ENCODE data around the gene C2orf76.

C2orf76 gene

DNA sequence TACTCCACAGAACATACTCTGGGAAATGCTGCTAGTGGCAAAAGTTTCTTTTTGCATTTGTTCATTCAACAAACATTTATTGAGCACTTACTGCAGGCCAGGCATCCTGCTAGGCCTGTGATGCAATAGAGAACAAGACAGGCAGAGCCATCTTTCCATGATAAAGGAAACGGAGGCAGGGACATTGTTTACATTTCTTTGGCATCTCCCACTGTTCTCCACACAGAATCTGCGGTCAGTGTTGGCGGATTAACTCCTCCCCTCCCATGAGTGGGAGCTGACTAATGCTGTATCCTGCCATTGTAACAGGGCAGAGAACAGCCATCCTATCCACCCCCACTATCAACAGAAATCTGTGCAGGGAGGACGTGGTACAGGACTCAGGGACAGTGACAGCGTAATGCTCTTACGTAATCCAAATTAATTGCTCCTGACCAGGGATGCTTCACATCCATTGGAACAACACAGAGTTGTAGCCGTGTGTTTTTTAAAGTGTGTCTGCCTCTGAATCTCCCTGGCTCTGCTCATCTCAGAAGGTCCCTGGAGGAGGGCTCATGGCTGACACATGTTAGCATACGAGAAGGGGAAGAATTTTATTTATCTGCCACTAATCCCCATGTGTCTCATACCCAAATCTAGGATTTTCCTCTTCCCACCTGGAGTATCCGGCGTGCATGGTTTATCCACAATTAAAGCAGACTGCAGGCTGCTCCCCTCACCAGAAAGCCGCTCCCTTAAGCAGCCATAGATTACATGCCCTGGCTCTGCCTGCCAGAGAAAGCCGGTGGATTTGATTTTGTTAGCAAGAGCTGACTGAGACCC, 110.7 kb downstream of the C2orf76 start:
- H3K9me3 ChIP-seq (ENCODE audit: insufficient read depth, low read depth, low read length), result no peaks in the 10 kb centered on the region
- H3F3A ChIP-seq (ENCODE audit: low read depth), result no peaks in the 10 kb centered on the region
- TF ChIP-seq, protein P1, sequence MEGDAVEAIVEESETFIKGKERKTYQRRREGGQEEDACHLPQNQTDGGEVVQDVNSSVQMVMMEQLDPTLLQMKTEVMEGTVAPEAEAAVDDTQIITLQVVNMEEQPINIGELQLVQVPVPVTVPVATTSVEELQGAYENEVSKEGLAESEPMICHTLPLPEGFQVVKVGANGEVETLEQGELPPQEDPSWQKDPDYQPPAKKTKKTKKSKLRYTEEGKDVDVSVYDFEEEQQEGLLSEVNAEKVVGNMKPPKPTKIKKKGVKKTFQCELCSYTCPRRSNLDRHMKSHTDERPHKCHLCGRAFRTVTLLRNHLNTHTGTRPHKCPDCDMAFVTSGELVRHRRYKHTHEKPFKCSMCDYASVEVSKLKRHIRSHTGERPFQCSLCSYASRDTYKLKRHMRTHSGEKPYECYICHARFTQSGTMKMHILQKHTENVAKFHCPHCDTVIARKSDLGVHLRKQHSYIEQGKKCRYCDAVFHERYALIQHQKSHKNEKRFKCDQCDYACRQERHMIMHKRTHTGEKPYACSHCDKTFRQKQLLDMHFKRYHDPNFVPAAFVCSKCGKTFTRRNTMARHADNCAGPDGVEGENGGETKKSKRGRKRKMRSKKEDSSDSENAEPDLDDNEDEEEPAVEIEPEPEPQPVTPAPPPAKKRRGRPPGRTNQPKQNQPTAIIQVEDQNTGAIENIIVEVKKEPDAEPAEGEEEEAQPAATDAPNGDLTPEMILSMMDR (conservative IDR thresholded peaks at IDR 0.05; ENCODE audit: low read length), result no peak
- no peak for TF ChIP-seq EZH2phosphoT487 (IDR thresholded peaks at IDR 0.05; ENCODE audit: borderline replicate concordance)
- no peaks in the 10 kb centered on the region for H3K9me2 ChIP-seq (replicated peaks; ENCODE audit: low read depth, low read length)
- no peak overlapping the region for H3K4me2 ChIP-seq (ENCODE audit: low read depth, low read length, poor library complexity, severe bottlenecking)
- no peaks in the 10 kb centered on the region for H3K4me1 ChIP-seq (ENCODE audit: insufficient read depth, low read length, poor library complexity, severe bottlenecking)
- H4K20me1 ChIP-seq (ENCODE audit: insufficient read depth, low read length, poor library complexity, severe bottlenecking), result no peaks in the 10 kb centered on the region
- no peaks in the 10 kb centered on the region for H3K79me2 ChIP-seq (ENCODE audit: insufficient read depth, low read length)
- no peaks in the 10 kb centered on the region for H3K36me3 ChIP-seq (ENCODE audit: insufficient read depth, low read length)
- no peak overlapping the region for H3K9ac ChIP-seq (ENCODE audit: low read depth, low read length, poor library complexity, severe bottlenecking)
- no peaks in the 10 kb centered on the region for H3K27me3 ChIP-seq (ENCODE audit: insufficient read depth, low read length, poor library complexity, severe bottlenecking)
- no peak overlapping the region for H2AFZ ChIP-seq (ENCODE audit: low read length)
- no peak overlapping the region for H3K4me3 ChIP-seq (ENCODE audit: low read length, poor library complexity, severe bottlenecking)

GRCh38 chr2:119254601-119255080, 112.0 kb downstream of the C2orf76 start:
- TF ChIP-seq, protein P1 (conservative IDR thresholded peaks at IDR 0.05; ENCODE audit: low read length), result no peak
- TF ChIP-seq EZH2phosphoT487 (IDR thresholded peaks at IDR 0.05; ENCODE audit: borderline replicate concordance), result no peak
- no peak overlapping the region for H3K9ac ChIP-seq (ENCODE audit: low read depth, low read length, poor library complexity, severe bottlenecking)
- no peak overlapping the region for H3K4me2 ChIP-seq (ENCODE audit: low read depth, low read length, poor library complexity, severe bottlenecking)
- H4K20me1 ChIP-seq (ENCODE audit: insufficient read depth, low read length, poor library complexity, severe bottlenecking), result no peaks in the 10 kb centered on the region
- no peaks in the 10 kb centered on the region for H3K27me3 ChIP-seq (ENCODE audit: insufficient read depth, low read length, poor library complexity, severe bottlenecking)
- H3K4me3 ChIP-seq (ENCODE audit: low read length, poor library complexity, severe bottlenecking), result no peak overlapping the region
- H3F3A ChIP-seq (ENCODE audit: low read depth), result no peaks in the 10 kb centered on the region
- no peak overlapping the region for H2AFZ ChIP-seq (ENCODE audit: low read length)
- no peaks in the 10 kb centered on the region for H3K9me2 ChIP-seq (replicated peaks; ENCODE audit: low read depth, low read length)
- no peaks in the 10 kb centered on the region for H3K36me3 ChIP-seq (ENCODE audit: insufficient read depth, low read length)
- no peaks in the 10 kb centered on the region for H3K9me3 ChIP-seq (ENCODE audit: insufficient read depth, low read depth, low read length)
- H3K79me2 ChIP-seq (ENCODE audit: insufficient read depth, low read length), result no peaks in the 10 kb centered on the region
- no peaks in the 10 kb centered on the region for H3K4me1 ChIP-seq (ENCODE audit: insufficient read depth, low read length, poor library complexity, severe bottlenecking)

DNA sequence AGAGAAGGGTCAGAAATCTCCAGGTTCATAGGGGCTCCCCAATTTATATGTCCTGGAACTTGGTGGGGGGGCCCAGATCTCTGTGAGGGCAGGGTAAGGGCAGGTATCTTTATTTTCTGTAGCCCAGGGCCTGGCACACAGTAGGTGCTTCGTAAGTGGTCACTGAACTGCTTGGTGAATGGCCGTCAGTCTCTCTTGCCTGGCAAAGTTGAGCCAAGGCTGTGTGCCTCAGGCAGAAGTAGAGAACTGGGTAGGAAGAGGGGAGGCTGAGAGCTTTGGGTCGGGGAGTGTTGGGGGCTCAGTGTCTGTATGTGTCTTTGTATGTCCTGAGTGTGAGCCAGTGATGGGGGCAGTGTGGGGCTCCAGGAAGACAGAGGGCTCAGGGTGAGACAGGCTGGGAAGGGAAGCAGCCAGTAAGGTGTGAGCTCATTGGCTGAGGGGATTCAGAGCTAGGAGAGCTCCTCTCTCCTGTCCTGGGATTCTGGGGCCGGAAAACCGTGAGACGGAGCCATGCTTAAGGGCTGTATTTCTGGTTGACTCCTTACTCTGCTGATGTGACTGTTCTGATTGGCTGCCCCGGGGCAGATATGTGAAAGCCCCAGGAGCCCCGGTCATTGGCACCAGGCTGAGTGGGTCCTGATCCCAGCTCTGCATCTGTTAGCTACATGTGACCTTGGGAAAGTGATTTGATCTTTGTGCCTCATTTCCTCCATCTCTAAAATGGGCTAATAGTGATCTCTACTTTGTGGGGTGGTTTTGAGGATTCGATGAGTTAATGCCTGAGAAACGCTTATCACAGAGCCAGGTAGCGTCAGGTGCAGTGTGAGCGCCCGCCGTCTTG, 112.7 kb downstream of the C2orf76 start:
- TF ChIP-seq, protein P1 (conservative IDR thresholded peaks at IDR 0.05; ENCODE audit: low read length), result no peak
- Histone ChIP-seq H4K20me1 (ENCODE audit: insufficient read depth, low read length, poor library complexity, severe bottlenecking) (no peaks in the 10 kb centered on the region), H3K4me2 (ENCODE audit: low read depth, low read length, poor library complexity, severe bottlenecking) (no peak overlapping the region), H2AFZ (ENCODE audit: low read length) (no peak overlapping the region), H3K4me3 (ENCODE audit: low read length, poor library complexity, severe bottlenecking) (no peak overlapping the region), H3F3A (ENCODE audit: low read depth) (no peaks in the 10 kb centered on the region), H3K9ac (ENCODE audit: low read depth, low read length, poor library complexity, severe bottlenecking) (no peak overlapping the region), H3K4me1 (ENCODE audit: insufficient read depth, low read length, poor library complexity, severe bottlenecking) (no peaks in the 10 kb centered on the region), H3K36me3 (ENCODE audit: insufficient read depth, low read length) (no peaks in the 10 kb centered on the region), H3K79me2 (ENCODE audit: insufficient read depth, low read length) (no peaks in the 10 kb centered on the region), H3K27me3 (ENCODE audit: insufficient read depth, low read length, poor library complexity, severe bottlenecking) (no peaks in the 10 kb centered on the region), H3K9me2 (replicated peaks; ENCODE audit: low read depth, low read length) (no peaks in the 10 kb centered on the region), H3K9me3 (ENCODE audit: insufficient read depth, low read depth, low read length) (no peaks in the 10 kb centered on the region)
